Epithelial cell of prostate (primary cell): ENCODE results near the gene S100A12.
"Not testable (repeated sequence)": the region's sequence is repeated elsewhere in the genome, so short reads cannot be mapped to it uniquely, and the experiment has no call there.

Experiments
- DNase-seq: peaks from one replicate; pipeline ENCODE4 v3.0.0-alpha.2; 2011; ENCODE audit warnings: low read depth, low spot score
- H3K27ac ChIP-seq: fragments of 450-650 bp; 2 replicates; pipeline ENCODE4 v1.5.1; 2017; ENCODE audit warnings: mild to moderate bottlenecking

Gene S100A12

DNA sequence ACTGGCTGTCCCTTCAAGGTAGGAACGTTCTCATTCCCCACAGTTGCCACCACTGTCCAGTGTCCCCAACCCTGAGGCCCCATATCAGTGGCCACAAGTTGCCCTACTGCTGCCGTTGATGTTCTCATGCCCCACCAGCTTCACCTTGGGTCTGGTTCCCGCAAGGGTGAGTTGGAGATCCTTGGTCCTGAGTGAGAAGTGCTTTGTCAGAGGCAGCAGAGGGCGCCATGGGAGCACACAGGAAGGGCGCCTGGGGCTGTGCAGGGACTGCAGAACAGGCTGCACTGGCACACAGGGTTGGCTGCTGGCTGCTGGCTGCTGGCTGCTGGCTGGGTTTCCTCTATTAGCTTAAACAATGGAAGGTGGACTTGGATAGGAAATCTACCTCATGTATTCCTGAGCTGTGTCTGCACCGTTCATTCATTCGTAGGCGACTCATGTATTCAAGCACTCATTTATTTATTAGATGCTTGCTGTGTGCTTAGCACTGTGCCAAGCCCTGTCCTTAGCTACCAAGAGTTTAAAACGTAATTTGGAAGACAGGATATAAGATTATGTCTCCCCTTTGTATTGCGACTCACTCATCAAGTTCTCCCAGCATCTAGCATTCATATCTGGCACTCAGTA is 19.9 kb downstream of the S100A12 start:
- no peak overlapping the region for H3K27ac ChIP-seq
- no peak for DNase-seq

DNA sequence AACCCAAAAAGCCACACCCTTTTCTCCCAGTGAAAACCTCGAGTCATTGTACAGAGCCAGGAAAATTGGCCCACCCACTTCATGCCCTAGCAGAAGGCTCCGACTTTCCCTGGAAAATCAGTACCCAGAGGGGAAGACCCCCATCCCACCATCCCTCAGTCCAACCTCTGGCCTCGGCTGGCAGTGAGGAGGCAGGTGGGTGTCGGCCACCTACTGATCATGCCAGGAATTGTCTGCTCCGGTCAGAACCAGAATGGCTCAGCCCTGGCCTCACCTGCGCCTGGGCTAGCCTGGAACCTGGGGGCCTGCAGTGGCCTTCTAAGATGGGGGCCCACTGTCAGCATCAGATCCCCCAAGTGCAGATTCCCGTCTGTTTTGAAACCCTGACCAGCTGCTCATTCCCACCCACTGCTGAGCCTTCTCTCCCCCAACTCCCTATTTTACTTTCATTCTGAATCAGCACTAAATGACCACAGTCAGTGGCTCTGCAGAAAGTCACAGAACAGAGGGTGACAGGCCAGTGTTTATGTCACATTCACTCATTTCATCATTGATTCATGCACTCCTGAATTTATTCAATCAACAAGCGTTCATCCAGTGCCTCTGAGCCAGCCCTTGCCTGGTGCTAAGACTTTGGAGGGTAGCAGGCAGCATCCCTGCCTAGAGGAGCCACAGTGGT is 20.8 kb downstream of the S100A12 start:
- H3K27ac ChIP-seq = no peak overlapping the region
- DNase-seq = no peak

DNA sequence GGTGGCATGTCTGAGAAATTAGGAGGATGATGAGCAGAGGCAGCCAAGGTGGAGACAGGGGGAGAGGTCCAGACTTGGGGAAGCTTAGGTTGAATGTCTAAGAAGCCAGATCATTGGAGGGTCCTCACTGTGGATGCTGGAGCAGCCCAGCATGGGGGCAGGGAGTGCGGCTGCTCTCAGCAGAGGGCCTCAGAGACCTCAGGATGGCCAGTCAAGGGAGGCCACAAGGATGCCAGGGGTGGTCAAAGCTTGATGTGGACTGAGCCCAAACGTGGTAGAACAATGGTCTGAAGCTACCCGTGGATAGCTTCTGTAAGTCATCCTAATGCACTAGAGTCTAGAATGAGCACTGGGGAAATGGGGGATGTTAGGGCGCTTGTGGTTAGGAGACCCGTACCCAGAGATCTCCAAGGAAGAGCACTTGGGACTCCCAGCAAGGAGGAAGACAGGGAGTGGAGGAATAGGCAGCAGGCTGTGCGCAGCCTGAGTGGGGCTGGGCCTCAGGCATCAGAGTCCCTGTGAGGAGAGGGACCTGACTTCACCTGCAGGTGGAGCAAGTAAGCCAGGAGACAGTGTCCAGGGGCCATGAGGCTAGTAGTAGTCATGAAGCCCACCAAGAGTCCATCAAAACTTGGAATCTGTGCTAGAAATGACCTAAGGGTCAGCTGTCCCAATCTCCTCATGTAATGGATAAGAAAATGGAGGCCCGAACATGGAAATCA is 22.0 kb downstream of the S100A12 start:
- no peak overlapping the region for H3K27ac ChIP-seq
- no peak for DNase-seq

DNA sequence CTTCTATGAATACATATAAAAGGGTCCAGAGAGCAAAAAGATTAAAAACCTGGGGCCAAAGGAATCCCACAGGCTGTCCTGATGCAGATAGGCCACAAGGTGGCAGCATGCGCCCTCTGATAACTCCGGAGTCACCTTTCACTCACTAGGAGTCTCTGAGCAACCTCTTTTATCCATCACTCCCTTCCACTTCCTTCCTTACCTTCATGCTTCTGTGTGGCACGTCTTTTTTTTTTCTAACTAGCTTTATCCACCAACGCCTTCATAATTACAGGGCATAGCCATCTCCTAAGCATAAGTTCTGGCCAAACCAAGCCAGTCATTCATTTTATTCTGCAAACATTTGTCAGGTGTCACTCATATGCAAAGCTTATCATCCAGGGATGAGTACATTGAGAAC is 22.9 kb downstream of the S100A12 start:
- no peak overlapping the region for H3K27ac ChIP-seq
- DNase-seq = no peak

DNA sequence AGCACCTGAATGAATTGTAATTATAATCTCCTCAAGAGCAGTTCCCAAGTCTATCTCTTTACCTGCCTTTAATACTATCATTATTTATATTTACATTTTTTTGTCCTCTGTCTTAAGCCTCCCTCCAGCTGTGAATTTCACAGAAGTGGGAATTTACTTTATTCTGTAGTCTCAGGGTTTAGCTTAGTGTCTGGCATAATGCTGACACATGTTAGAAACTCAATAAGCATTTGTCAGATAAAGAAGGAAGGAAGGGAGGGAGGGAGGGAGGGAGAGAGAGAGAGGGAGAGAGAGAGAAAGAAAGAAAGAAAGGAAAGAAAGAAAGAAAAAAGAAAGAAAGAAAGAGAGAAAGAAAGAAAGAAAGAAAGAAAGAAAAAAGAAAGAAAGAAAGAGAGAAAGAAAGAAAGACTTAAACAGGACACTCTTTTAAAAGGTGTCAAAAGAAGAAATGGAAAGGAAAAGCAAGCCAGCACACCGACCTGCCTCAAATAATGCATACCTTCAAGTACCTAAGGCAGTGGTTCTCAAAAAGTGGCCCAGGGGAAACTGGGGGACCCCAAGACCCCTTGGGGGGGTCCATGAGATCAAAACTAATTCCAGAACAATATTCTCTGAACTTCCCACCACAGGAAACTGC is 25.0 kb downstream of the S100A12 start:
- no peak for DNase-seq
- no peak overlapping the region for H3K27ac ChIP-seq

DNA sequence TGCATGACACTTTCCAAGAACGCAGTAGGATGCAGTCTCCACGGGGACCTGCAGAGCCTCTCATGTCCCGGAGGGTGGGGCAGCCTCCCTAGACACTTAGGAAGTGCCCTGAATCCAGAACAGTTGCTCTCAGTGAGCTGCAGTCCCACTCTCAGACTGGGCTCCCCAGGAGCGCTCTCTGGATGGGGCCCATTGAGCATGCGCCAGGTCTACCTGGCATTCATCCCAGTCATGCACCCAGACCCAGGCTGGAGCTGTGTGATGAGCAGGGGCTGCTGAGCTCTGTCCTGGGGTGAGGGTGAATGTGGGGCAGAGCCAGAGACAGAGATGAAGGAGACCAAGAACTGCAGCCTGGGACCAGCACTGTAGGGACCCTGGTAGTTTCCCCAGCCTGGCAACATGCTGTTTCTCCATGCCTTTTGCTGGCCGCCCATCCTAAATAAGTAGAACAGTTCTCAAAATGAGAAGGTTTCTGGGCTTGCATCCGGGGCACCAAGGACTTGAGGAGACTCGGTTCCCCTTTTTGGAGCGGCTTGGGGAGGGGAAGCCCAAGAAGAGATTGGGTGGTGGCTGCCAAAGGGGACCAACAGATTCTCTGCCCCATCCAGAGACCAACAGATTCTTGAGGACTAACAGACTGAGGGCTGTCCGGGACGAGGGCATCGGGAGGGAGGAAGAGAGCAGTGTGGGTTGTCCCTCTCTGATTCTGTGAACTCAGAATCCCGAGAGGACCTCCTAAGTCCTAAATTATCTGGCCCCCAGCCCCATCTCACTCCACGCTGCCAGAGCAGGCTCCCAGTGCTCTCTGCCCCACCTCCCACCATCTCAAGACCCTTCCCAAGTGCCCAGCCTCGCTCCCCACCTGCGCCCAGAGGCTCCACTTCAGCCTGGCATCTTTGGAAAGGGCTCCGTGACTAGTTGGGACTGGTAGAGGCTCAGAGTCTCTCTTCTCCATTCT is 25.8 kb downstream of the S100A12 start:
- DNase-seq = no peak
- no peak overlapping the region for H3K27ac ChIP-seq

DNA sequence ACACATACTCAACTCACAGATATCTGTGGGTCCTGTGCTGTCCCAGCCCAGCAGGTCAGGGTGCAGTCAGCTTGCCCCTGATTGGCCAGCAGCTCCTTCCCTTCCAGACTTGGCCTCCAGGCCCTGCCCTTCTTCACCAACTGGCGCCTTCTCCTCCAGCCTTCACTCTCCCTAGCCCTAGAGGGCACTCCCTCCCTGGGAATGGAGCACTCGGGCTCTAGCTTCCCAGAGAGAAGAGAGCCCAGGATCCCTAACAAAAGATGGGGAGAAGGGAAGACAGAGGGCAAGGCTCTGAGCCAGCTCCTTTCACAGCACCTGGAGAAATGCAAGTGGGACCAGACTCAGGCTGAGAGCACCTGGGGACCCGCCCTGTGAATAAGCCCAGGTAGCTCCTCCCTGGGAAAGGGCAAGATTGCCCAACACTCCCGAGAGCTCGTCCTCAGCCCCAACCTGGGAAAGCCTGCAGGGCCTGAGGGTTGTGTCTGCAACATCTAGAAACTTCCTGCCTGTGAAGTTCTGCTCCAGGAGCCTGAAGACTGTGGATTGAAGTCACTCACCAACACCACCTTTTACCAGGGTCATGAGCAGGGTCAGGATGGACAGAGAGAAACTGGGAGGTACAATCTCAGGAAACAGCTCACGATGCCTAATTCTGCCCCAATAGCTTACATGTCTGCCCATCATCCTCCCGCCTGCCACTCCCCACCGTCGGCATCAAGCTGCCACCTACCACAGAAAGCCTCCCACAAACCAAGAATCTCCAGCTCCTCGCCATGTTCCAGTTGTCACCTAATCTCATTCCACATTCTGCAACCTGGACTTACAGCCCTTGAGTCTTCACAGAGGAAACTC is 26.7 kb downstream of the S100A12 start, which contains the start of gene PGLYRP4:
PGLYRP4 (minus strand) TSS at position 331 of the 852 bp plus-strand sequence. CDS start 909 bp downstream, outside the sequence.
- no peak within 1 kb of the TSS for H3K27ac ChIP-seq
- DNase-seq = no peak

DNA sequence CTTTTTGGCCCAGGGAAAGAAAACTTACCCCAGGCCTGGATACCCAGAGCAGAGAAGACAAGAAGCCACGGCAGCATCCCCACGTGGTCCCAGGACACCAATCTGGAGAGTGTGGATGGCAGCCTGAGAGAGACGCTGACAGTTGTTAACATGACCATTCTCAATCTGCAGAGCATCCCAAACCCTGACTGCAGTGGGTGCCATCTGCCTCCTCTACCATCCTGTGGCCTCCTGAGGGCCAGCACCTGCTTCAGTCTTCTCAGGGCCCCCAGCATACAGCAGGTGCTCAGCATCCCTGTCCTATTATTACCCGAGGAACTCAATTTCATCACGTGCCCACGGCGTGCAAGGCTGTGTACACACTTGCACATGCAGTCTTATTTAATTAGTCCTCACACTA is 27.6 kb downstream of the S100A12 start:
- DNase-seq = no peak
- no peak overlapping the region for H3K27ac ChIP-seq

DNA sequence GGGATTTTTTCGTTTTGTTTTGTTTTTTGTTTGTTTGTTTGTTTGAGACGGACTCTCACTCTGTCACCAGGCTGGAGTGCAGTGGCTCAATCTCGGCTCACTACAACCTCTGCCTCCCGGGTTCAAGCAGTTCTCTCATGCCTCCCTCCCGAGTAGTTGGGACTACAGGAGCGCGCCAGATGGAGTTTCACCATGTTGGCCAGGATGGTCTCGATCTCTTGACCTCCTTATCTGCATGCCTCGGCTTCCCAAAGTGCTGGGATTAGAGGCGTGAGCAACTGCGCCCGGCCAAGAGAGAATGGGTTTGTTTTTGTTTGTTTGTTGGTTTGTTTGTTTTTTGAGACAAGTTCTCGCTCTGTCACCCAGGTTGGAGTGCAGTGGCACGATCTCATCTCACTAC is 28.4 kb downstream of the S100A12 start:
- not testable (repeated sequence) for DNase-seq

DNA sequence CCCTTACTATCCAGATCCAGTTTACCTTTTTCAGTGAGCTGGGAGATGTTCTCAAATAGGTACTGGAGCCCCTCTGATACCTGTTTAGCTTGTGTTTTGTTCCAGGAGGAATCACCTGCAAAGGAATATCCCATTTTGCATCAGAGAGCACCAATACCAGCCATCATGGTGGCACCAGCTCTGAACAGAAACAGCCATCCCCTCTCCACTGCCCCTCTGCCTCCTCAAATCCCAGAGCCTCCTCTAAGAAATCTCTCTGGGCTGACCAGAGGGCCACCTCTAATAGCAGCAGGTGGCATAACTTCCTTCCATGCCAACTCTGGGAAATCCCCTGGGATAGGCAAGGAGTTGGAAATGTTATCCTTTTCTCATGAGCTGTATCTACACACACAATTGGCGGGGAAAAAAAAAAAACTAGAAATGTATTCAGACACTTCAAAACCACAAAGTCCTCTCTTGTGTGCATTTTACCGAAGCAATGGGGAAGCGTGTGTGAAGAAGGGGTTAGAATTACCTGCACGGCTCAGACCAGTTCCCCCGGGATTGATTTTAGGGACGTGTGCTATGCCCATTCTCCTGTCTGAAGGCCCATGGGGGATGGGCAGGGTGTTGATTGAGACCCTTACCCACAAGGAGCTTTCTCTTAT is 29.2 kb downstream of the S100A12 start:
- DNase-seq = no peak

More for the DNA sequence above, 28.4 kb downstream of the S100A12 start:
- not testable (repeated sequence) for H3K27ac ChIP-seq

DNA sequence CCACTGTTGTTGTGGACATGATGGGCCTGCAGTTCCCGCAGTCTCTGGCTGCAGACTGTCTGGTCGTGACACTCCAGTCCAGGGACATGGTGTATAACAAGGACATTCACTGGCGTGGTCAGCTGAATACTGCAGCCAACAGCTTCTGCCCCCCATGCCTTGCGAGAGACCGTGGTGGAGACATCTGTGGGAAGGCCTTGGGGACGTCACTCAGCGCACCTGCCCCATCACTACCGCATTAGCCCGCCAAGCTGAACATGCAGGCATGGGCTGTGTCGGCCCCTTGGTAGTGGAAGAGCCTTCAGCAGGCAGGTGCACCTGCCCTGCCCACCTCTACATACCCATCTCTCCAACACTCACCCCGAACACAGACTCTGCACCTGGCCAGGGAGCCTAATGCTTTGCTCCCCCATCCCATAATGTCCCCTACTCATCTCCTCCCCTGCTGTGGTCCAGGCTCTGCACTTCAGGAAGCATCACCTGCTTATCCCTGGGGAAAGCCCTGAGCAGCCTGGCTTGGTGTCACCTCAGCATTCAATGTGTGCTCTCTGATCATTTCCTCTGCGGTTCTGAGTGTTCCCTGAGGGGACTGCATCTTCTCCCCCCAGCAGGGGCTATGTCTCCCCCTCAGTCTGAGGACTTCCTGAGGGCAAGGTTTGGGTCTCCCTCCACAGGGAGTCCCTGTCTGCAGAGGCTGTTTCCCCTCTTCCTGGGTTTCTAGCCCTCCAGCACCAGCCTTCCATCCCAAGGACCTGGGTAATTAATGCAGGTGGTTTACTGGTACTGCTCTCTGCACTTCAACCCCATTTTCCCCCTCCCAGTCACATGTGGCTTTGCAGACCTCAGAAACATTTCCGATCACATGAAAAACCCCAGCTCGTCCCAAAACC is 30.0 kb downstream of the S100A12 start:
- no peak for DNase-seq

More for the DNA sequence above, 29.2 kb downstream of the S100A12 start:
- H3K27ac ChIP-seq = no peak overlapping the region

DNA sequence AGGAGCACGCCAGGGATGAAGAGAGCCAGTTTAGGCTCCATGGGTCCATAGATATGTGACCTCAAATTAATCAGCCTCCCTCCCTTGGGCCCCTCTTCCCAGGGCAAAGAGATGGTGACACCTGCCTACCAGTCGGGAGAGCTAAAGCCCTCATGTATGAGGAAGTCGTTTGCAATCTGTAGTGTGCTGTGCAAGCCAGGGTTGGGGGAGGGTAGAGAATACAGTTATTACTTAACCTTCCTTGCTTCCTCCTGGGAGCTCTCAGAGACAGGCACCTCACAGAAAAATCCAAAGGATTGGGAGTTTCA is 30.7 kb downstream of the S100A12 start:
- peak overlapping the region; percentile 37 for H3K27ac ChIP-seq
- DNase-seq = no peak

More for the DNA sequence above, 30.0 kb downstream of the S100A12 start:
- H3K27ac ChIP-seq = no peak overlapping the region

DNA sequence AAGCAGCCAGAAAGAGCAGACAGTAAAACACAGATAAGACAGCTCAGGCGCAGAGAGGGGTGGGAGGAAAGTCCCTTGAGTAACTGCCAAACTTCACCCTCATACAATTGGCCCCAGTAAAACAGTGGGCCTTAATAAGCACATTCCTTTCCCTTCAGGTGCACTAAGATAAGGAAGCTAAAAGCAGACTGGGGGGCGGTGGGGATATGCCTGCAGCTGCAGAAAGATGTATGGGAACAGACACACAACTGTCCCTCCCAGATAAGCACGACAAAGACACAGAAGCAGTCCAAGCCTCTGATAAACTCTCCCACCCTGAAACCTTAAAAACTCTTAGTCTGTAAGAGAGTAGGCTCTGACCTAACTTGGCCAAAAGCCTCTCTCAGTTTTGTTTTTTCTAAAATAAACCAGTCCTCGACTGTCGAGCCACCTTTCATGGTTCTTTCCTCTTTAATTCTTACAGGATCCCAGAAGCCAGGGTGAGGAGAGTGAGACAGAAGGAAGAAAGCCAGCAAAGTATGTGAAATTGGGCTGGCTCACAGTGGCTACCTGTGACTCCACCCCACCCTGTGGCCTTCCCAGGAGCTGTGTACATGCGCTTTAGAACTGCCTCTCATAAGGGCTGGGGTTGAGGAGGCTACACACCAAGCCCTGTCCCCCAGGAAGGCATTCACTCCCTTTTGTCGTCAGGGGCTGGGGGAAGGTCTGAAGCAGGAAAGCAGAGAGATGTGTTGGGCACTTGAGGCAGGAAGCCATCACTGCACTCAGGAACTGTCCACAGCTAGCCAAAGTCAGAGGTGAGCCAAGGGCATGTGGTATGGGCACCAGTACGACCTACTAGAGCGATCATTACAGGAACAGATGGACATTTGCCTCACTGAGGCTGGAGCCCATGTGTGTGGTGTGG is 31.4 kb downstream of the S100A12 start:
- DNase-seq = no peak

DNA sequence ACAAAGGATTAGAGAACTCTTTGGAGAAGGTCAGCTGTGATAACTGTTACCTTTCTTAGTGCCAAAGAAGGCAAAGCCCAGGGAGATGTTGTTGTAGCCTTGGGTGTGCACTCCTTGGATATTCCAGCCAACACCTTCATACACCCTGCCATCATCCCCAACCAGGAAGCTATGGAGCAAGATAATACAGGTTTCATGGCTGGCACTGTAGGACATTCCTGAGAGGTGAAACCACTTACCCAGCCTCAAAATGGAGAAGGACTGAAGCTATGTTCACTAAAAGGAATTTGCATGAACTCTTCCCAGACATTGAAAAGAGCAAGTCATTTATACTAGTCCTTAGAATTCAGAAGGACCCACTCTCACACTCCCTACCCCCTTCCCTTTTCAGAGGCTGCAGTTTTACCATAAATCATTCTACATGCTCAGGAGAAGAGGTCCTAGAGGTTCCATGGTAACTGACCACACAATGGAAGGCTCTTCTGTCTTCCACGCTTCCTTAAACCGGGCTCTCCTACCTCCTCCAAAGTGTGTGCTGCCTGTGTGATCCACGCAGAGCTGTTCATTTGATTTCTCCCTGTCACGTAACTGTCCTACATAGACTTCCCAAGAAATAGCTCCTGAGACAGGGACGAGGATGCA is 32.3 kb downstream of the S100A12 start:
- DNase-seq = no peak
- H3K27ac ChIP-seq = peak overlapping the region; percentile 37

More for the DNA sequence above, 31.4 kb downstream of the S100A12 start:
- peak overlapping the region; percentile 37 for H3K27ac ChIP-seq

DNA sequence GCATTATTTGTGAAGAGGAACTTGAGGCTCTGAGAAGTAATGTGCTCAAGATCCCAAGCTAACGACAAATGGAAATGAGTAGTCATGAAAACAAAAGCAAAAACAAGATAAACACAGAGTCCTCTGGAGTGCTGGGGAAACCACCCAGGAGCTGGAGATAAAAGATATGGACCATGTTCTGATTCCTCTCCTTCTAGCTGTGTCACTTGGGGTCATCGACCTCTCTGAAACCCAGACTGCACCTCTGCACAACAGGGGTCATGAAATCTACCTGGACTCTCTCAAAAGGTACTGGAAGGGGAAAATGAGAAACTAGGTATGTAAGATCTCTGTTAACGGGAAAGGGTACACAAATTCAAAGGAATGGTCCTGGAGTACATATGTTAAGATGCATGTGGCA is 33.2 kb downstream of the S100A12 start:
- no peak for DNase-seq
- H3K27ac ChIP-seq = no peak overlapping the region

DNA sequence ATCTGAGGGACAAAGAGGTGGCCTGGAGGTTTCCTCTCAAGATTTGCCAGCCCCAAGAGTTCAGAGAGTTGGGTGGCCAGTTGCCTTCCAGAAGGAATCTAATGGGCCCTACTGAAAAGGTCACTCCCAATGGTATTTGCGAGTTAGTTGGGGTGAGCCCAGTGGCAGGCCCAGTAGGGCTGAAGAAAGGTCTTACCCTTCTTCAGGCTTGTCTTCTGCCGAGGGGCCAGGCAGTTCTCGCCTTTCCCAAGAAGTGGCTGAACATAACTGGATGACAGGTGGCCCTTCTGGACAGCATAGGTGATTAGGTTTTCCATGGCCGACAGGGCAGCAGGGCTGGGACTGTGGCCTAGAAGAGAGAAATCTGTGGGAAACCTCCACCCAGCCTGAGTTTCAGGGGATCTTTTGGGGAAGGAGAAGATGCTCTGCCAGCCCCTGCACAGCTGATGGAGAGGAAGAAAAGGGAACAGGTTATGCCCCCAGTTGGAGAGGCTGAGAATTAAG is 33.9 kb downstream of the S100A12 start:
- DNase-seq = no peak
- no peak overlapping the region for H3K27ac ChIP-seq
